ENCODE results near the gene GDAP2.
A peak's percentile ranks its signal among the peaks of the same experiment; 100 is the strongest.
"Not testable (repeated sequence)": the region's sequence is repeated elsewhere in the genome, so short reads cannot be mapped to it uniquely, and the experiment has no call there.

GDAP2 gene

DNA sequence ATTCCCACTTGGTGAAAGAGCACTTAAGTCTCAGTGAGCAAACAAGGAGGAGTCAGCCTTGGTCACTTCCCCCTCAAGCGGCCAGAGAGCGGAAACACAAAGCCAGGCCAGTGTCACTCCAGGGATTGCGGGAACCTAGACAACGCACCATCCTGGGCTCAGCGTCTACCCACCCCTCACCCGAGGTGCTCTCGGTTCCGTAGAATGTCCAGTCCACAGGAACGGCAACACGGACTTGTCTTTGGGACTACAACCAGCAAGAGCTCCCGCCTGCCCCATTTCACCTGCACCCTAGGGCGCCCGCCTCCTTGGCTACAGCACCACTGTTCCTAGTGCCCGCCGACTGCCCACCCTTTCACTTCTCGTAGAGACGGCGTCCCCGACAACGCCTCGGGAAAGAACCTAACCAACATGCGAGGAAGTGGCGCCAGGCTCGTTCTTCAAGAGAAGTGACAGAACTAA is 509 bp downstream of the GDAP2 start:
- Mint-ChIP-seq H3K4me3 (peak overlapping the region; percentile 97), H3K36me3 (ENCODE audit: low read depth) (peaks cover 56% of the 10 kb centered on the region), H3K27ac (peak overlapping the region; percentile 96), H3K9me3 (no peaks in the 10 kb centered on the region), H3K27me3 (no peaks in the 10 kb centered on the region), H3K4me1 (ENCODE audit: low read depth) (peaks cover 59% of the 10 kb centered on the region)
- DNase-seq, result no peak

DNA sequence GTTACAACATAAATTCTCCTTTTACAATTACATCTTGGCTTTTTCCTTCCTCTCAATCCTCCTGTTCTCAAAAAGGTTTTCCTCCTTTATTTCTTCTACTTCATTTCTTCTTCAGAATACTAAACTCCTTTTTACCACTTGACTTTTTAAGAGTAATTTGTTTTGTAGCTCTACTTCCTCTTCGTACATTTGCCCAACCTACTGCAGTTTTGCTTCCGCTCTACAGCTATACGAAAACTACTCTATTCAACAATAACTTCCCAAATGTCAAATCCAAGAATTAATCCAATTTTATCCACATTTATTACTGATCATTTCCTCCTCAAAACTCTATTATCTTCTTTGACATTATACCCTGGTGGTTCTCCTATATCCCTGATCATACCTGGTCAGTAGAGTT is 3.4 kb downstream of the GDAP2 start:
- peaks cover 31% of the 10 kb centered on the region for H3K36me3 Mint-ChIP-seq (ENCODE audit: low read depth)
- no peak for DNase-seq
- no peaks in the 10 kb centered on the region for H3K9me3 Mint-ChIP-seq
- H3K27ac Mint-ChIP-seq, result no peak overlapping the region
- H3K4me1 Mint-ChIP-seq (ENCODE audit: low read depth), result peaks cover 34% of the 10 kb centered on the region
- H3K4me3 Mint-ChIP-seq, result no peak overlapping the region
- H3K27me3 Mint-ChIP-seq, result no peaks in the 10 kb centered on the region

DNA sequence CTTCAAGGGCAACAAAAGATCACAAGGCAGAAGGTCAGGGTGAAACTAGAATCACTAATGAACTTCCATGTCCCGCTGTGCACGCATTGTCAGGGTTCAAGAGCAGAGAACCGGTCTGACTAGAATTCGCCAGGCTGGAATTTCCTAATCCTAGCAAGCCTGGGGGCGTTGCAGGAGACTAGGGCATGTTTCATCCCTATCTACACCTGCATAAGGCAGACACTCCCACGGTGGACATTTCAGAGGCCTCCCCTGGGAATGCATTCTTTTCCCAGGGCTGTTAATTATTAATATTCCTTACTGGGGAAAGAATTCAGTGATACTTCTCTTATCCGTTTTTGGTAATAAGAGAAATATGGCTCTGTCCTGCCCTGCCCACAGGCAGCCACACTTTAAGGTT is 6.7 kb downstream of the GDAP2 start:
- not testable (repeated sequence) for H3K27me3 Mint-ChIP-seq

DNA sequence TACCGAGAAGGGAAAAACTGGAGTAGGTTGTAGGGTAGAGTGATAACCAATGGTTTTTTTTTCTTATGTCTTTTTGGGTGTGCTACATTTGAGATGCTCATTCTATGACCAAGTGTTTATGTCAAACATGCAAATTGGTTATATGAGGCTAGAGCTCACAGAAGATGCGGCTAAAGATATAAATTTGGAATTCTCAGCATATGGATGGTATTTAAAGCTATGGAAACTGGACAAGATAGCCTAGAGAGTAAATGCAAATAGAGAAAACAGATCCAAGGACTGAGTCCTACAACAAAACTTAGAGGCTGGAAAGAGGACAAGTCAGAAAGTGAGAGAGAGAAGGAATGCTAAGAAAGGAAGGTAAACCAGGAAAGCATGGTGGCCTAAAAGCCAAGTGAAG is 7.4 kb downstream of the GDAP2 start:
- Mint-ChIP-seq H3K27ac (no peak overlapping the region), H3K27me3 (no peaks in the 10 kb centered on the region), H3K4me3 (no peak overlapping the region), H3K4me1 (ENCODE audit: low read depth) (peaks cover 12% of the 10 kb centered on the region), H3K9me3 (no peaks in the 10 kb centered on the region), H3K36me3 (ENCODE audit: low read depth) (peaks cover 34% of the 10 kb centered on the region)
- no peak for DNase-seq

More for the DNA sequence above, 6.7 kb downstream of the GDAP2 start:
- DNase-seq, H3K4me3 Mint-ChIP-seq, H3K9me3 Mint-ChIP-seq, H3K27ac Mint-ChIP-seq: not testable (repeated sequence)
- Mint-ChIP-seq H3K4me1 (ENCODE audit: low read depth) (peaks cover 18% of the 10 kb centered on the region), H3K36me3 (ENCODE audit: low read depth) (peaks cover 27% of the 10 kb centered on the region)

DNA sequence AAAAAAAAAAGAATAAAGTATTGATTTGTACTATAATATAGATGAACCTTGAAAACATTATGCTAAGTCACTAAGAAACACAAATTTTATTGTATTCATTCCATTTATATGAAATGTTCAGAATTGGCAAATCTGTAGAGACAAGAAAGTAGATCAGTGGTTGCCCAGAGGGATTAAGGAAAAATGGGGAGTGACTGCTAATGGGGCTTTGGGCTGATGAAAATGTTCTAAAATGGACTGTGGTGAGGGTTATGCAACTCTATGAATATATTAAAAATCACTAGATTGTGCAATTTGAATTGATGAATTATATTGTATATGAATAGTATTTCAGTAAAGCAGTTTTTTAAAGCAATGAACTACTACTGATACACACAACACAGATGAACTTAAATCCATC is 10.0 kb downstream of the GDAP2 start:
- no peaks in the 10 kb centered on the region for H3K27me3 Mint-ChIP-seq
- H3K9me3 Mint-ChIP-seq, result no peaks in the 10 kb centered on the region
- peaks cover 58% of the 10 kb centered on the region for H3K36me3 Mint-ChIP-seq (ENCODE audit: low read depth)

DNA sequence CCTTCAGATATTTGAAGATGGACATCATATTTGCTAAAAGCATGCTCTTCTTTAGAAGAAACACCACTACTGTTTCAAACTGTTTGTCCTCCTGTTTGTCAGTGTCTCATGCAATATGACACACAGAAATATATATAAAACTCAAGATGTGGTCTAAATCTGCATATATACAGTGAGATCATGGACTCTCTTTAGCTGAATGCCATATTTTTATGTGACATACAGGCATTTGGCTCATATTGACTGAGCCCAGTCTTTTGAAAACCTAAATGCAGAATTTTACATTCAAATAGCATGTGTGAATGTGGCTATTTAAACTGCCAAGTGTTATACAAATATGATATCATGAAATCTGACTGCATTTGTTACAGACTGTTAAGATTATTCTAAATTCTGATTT is 18.4 kb downstream of the GDAP2 start:
- DNase-seq, result no peak
- Mint-ChIP-seq H3K9me3 (no peaks in the 10 kb centered on the region), H3K27ac (no peak overlapping the region), H3K4me1 (ENCODE audit: low read depth) (peaks cover 3% of the 10 kb centered on the region), H3K27me3 (no peaks in the 10 kb centered on the region), H3K36me3 (ENCODE audit: low read depth) (peaks cover 87% of the 10 kb centered on the region), H3K4me3 (no peak overlapping the region)

More for the DNA sequence above, 10.0 kb downstream of the GDAP2 start:
- no peak for DNase-seq
- no peak overlapping the region for H3K27ac Mint-ChIP-seq
- H3K4me3 Mint-ChIP-seq, result no peak overlapping the region
- no peaks in the 10 kb centered on the region for H3K4me1 Mint-ChIP-seq (ENCODE audit: low read depth)

DNA sequence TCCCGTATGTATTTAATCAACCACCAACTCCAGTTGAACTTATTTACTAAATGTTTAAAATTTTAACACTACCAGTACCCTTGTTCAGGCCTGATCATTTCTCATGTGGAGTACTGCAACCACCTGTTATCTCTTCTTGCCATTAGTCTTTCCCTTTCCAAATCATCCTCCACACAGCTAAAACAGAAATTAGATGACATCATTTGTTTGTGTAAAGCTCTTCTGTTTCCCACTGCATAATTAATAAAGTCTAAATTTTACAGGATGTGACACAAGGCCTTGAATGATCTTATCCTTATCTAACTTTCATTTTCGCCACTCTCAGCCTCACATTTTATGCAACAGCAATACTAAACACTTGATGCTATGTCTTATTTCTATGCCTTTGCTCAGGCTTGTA is 24.4 kb downstream of the GDAP2 start:
- no peak overlapping the region for H3K27ac Mint-ChIP-seq
- H3K4me1 Mint-ChIP-seq (ENCODE audit: low read depth), result peaks cover 1% of the 10 kb centered on the region
- no peaks in the 10 kb centered on the region for H3K27me3 Mint-ChIP-seq
- H3K36me3 Mint-ChIP-seq (ENCODE audit: low read depth), result peaks cover 84% of the 10 kb centered on the region
- H3K9me3 Mint-ChIP-seq, result no peaks in the 10 kb centered on the region
- H3K4me3 Mint-ChIP-seq, result no peak overlapping the region
- no peak for DNase-seq

DNA sequence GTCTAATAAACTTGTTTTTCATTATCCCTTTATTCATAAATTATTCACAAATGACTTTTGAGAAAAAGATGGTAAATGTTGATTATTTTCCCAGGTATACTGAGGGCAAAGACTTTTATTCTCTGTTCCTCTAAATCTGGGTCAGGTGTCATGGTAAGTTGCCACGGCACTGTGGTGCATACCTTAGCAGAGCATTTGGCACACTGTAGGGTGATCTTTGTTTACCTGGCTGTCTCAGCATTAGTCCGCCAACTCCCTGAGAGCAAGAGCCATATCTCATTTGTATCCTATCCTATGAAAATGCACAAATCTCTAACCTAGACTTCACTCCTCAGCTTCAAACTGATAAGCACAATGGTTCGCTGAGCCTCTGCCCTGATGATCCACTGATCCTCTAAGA is 24.9 kb downstream of the GDAP2 start:
- peaks cover 1% of the 10 kb centered on the region for H3K4me1 Mint-ChIP-seq (ENCODE audit: low read depth)
- H3K4me3 Mint-ChIP-seq, result no peak overlapping the region
- no peaks in the 10 kb centered on the region for H3K27me3 Mint-ChIP-seq
- H3K9me3 Mint-ChIP-seq, result no peaks in the 10 kb centered on the region
- H3K36me3 Mint-ChIP-seq (ENCODE audit: low read depth), result peaks cover 85% of the 10 kb centered on the region
- no peak for DNase-seq
- H3K27ac Mint-ChIP-seq, result no peak overlapping the region

DNA sequence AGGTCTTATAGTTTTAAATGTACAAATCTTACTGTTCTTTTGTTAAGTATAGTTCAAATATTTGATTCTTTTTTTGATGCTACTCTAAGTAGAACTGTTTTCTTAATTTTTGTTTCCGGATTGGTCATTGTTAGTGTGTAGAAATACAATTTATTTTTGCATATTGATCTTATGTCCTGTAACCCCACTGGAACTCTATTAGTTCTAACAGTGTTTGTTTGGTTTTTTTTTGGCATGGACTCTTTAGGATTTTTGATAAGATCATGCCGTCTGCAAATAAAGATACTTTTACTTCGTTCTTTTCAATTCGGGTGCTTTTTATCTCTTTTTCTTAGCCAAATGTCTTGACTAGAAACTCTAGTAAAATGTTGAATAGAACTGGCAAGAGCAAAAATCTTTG is 26.5 kb downstream of the GDAP2 start:
- Mint-ChIP-seq H3K36me3 (ENCODE audit: low read depth) (peaks cover 91% of the 10 kb centered on the region), H3K27me3 (no peaks in the 10 kb centered on the region), H3K9me3 (no peaks in the 10 kb centered on the region), H3K4me3 (no peak overlapping the region), H3K27ac (peak overlapping the region; percentile 23), H3K4me1 (ENCODE audit: low read depth) (peaks cover 1% of the 10 kb centered on the region)
- DNase-seq, result no peak

DNA sequence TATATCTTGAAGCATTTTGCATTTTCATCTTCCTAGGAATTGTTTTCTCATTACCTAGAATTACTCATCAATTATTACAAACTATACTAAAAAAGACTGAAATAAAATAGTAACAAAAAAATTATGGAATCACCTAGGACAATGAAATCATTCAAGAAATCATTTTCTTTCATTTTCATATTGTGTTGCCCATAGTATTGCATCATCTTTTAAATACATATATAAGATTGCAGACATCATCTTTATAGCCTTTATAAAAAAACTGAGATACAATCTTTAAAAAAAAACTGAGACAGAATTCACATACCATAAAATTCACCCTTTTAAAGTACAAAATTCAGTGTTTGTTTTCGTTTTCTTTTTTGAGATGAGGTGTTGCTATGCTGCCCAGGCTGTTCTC is 29.6 kb downstream of the GDAP2 start:
- peak overlapping the region; percentile 83 for H3K27ac Mint-ChIP-seq
- peaks cover 8% of the 10 kb centered on the region for H3K4me1 Mint-ChIP-seq (ENCODE audit: low read depth)
- H3K36me3 Mint-ChIP-seq (ENCODE audit: low read depth), result peaks cover 86% of the 10 kb centered on the region
- H3K9me3 Mint-ChIP-seq, result no peaks in the 10 kb centered on the region
- no peak overlapping the region for H3K4me3 Mint-ChIP-seq
- H3K27me3 Mint-ChIP-seq, result no peaks in the 10 kb centered on the region
- DNase-seq, result no peak

DNA sequence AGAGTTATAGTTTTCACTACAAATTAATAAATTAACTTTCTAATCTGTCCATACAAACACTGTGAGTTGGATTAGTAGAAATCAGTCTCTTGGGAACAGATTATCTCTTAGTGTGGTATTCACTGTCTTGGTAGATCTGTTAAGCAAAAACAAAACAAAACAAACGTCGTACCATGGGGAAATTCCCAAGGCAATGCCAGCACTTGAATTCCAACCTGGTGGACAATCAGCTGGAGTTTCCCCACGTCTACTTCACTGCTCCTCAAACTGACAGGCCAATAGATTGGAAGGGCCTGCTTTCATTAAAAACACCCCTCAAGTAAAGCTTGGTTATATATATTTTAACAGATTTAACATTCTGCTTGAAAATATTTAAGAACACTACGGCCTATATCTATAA is 31.9 kb downstream of the GDAP2 start:
- Mint-ChIP-seq H3K4me3 (no peak overlapping the region), H3K27ac (no peak overlapping the region), H3K4me1 (ENCODE audit: low read depth) (peaks cover 8% of the 10 kb centered on the region), H3K27me3 (no peaks in the 10 kb centered on the region), H3K9me3 (no peaks in the 10 kb centered on the region), H3K36me3 (ENCODE audit: low read depth) (peaks cover 74% of the 10 kb centered on the region)
- DNase-seq, result no peak

DNA sequence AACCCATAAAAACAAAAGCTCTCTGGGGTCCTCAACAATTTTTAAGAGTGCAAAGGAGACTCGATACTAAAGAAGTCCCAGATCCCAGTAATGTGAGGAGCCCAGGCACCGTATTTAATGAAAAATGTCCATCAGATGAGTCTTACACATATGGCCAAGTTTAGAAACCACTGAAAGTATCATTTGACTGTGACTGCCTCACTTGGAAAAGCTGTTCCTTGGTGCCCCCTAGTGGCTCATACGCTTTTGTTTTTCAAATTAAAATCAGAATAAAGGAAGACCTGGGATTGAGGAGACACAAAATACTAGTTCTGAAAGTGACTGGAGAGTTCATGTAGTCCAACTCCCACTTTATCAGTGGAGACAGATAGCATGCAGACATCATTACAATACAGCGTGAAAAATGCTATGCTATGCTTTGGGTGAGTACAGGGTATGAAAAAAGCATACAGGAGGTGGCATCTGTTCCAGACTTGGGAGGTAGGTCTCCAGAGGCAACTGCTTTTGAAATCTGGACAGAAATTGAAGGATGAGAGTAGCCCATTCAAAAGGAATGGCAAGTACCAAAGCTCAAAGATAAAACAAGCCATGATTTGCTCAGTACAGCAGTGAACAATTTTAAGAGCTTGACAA is 33.8 kb downstream of the GDAP2 start:
- no peaks in the 10 kb centered on the region for H3K27me3 Mint-ChIP-seq
- peak; percentile 32 for DNase-seq

DNA sequence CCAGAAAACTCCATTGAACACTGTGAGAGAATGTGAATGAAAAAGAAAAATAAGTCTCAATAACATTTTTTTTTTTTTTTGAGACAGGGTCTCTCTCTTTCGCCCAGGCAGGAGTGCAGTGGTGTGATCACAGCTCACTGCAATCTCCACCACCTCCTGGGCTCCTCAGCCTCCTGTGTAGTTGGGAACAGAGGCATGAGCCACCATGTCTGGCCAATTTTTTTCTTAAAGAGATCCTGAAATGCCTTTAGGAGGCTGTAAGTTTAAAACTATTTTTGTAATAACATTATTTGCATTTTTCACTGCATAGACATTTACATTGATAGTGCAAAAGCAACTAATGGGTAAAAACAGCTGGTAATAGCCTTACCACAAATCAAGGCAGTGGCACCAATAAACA is 35.3 kb downstream of the GDAP2 start:
- no peak for DNase-seq
- Mint-ChIP-seq H3K4me1 (ENCODE audit: low read depth) (peaks cover 7% of the 10 kb centered on the region), H3K27me3 (no peaks in the 10 kb centered on the region), H3K36me3 (ENCODE audit: low read depth) (peaks cover 68% of the 10 kb centered on the region), H3K27ac (no peak overlapping the region), H3K4me3 (no peak overlapping the region), H3K9me3 (no peaks in the 10 kb centered on the region)

More for the DNA sequence above, 33.8 kb downstream of the GDAP2 start:
- H3K4me3 Mint-ChIP-seq, result no peak overlapping the region
- H3K27ac Mint-ChIP-seq, result no peak overlapping the region
- no peaks in the 10 kb centered on the region for H3K9me3 Mint-ChIP-seq
- peaks cover 8% of the 10 kb centered on the region for H3K4me1 Mint-ChIP-seq (ENCODE audit: low read depth)
- H3K36me3 Mint-ChIP-seq (ENCODE audit: low read depth), result peaks cover 72% of the 10 kb centered on the region

DNA sequence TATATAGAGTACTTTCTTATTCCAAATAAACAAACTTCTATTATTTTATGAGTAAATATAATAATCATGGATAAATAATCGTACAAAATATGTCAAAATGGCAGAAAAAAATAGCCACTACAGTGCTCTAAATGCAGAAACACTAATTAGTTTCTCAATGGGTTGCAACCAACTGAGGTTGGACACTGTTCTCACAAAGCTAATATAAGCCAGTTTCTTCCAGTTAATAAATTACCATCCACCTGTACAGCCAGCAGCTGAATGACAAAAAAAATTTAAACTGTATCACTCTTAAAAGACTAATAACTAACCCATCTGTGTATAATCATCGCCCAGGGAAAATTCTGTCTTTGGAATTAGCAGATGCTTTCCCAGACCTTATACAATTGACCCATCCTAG is 36.9 kb downstream of the GDAP2 start:
- Mint-ChIP-seq H3K36me3 (ENCODE audit: low read depth) (peaks cover 61% of the 10 kb centered on the region), H3K27ac (no peak overlapping the region), H3K4me3 (no peak overlapping the region), H3K9me3 (no peaks in the 10 kb centered on the region), H3K27me3 (no peaks in the 10 kb centered on the region), H3K4me1 (ENCODE audit: low read depth) (peaks cover 7% of the 10 kb centered on the region)
- no peak for DNase-seq

DNA sequence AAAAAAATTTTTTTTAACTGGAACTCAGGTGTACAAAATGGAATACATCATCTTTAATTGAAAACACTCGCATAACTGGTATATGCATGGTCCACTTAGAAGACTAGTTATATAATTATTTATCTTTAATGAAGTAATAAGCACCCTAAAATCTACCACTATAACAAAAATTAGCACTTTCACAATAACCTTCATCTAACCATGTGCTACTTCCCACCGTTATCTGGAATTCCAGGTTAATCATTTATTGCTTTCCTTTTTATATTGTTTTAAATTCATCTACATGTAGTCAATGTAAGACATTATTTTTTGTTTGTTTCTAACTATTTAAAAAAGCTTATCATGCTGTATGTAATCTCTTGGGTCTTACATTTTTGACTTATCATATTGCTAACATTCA is 39.0 kb downstream of the GDAP2 start:
- Mint-ChIP-seq H3K4me3 (no peak overlapping the region), H3K9me3 (no peaks in the 10 kb centered on the region), H3K27me3 (no peaks in the 10 kb centered on the region), H3K27ac (no peak overlapping the region), H3K4me1 (ENCODE audit: low read depth) (peaks cover 4% of the 10 kb centered on the region), H3K36me3 (ENCODE audit: low read depth) (peaks cover 63% of the 10 kb centered on the region)
- DNase-seq, result no peak
